IPS-20b (cell line): ENCODE measurements around the gene PPP1R7.

Experiments used
- H3K27ac ChIP-seq: one replicate; pipeline ENCODE4 v1.5.1; 2013; ENCODE audit warnings: low read length
- H3K27me3 ChIP-seq: 2 replicates; pipeline ENCODE4 v1.6.1; 2013; ENCODE audit warnings: mild to moderate bottlenecking, low read length, inconsistent platforms; ENCODE audit not compliant: insufficient read depth
- H3K36me3 ChIP-seq: 2 replicates; pipeline ENCODE4 v1.6.1; 2013; ENCODE audit warnings: low read depth, mild to moderate bottlenecking, inconsistent platforms, low read length, moderate library complexity; ENCODE audit not compliant: insufficient read depth
- H3K4me1 ChIP-seq: 2 replicates; pipeline ENCODE4 v1.6.1; 2013; ENCODE audit warnings: mild to moderate bottlenecking, control low read depth, inconsistent platforms, low read length, moderate library complexity; ENCODE audit not compliant: insufficient read depth
- H3K4me3 ChIP-seq: 2 replicates; pipeline ENCODE4 v1.5.1; 2013; ENCODE audit warnings: mild to moderate bottlenecking, low read length, inconsistent platforms
- H3K9ac ChIP-seq: 2 replicates; pipeline ENCODE4 v1.6.1; 2013; ENCODE audit warnings: low read depth, mild to moderate bottlenecking, inconsistent platforms, low read length, moderate library complexity
- H3K9me3 ChIP-seq: 2 replicates; pipeline ENCODE4 v1.6.1; 2013; ENCODE audit warnings: mild to moderate bottlenecking, low read depth, low read length, inconsistent platforms; ENCODE audit not compliant: insufficient read depth

Gene PPP1R7

GRCh38 chr2:241182126-241182525, 31.9 kb downstream of the PPP1R7 start:
- H3K9ac ChIP-seq = no peak overlapping the region

GRCh38 chr2:241182531-241183133, 32.4 kb downstream of the PPP1R7 start:
- H3K9me3 ChIP-seq = no peaks in the 10 kb centered on the region
- H3K4me1 ChIP-seq = no peaks in the 10 kb centered on the region
- H3K9ac ChIP-seq = no peak overlapping the region
- no peaks in the 10 kb centered on the region for H3K27me3 ChIP-seq
- no peak overlapping the region for H3K4me3 ChIP-seq
- H3K27ac ChIP-seq = no peak overlapping the region
- H3K36me3 ChIP-seq = no peaks in the 10 kb centered on the region

More at GRCh38 chr2:241182126-241182525, 31.9 kb downstream of the PPP1R7 start:
- Histone ChIP-seq H3K4me3 (no peak overlapping the region), H3K27ac (no peak overlapping the region), H3K4me1 (no peaks in the 10 kb centered on the region), H3K27me3 (no peaks in the 10 kb centered on the region), H3K9me3 (no peaks in the 10 kb centered on the region), H3K36me3 (no peaks in the 10 kb centered on the region)

- Histone ChIP-seq H3K9ac (no peak overlapping the region), H3K36me3 (no peaks in the 10 kb centered on the region), H3K27ac (no peak overlapping the region), H3K4me3 (no peak overlapping the region), H3K9me3 (no peaks in the 10 kb centered on the region), H3K4me1 (peaks cover 2% of the 10 kb centered on the region; the same call in 1 of the 2 replicates), H3K27me3 (no peaks in the 10 kb centered on the region)
These were observed 33.0 kb downstream of the PPP1R7 start for GRCh38 chr2:241183221-241183620.

- Histone ChIP-seq H3K36me3 (no peaks in the 10 kb centered on the region), H3K4me3 (no peak overlapping the region), H3K9me3 (no peaks in the 10 kb centered on the region)
These were observed 34.6 kb downstream of the PPP1R7 start for GRCh38 chr2:241184901-241185300.

GRCh38 chr2:241185961-241186360, 35.7 kb downstream of the PPP1R7 start:
- H3K9ac ChIP-seq = no peak overlapping the region
- no peaks in the 10 kb centered on the region for H3K9me3 ChIP-seq
- no peak overlapping the region for H3K27ac ChIP-seq
- H3K36me3 ChIP-seq = no peaks in the 10 kb centered on the region
- peaks cover 4% of the 10 kb centered on the region; the same call in 1 of the 2 replicates for H3K4me1 ChIP-seq
- no peak overlapping the region for H3K4me3 ChIP-seq
- H3K27me3 ChIP-seq = no peaks in the 10 kb centered on the region

More at GRCh38 chr2:241184901-241185300, 34.6 kb downstream of the PPP1R7 start:
- no peak overlapping the region for H3K27ac ChIP-seq
- no peak overlapping the region for H3K9ac ChIP-seq
- no peaks in the 10 kb centered on the region for H3K27me3 ChIP-seq
- peaks cover 4% of the 10 kb centered on the region; the same call in 1 of the 2 replicates for H3K4me1 ChIP-seq

- H3K27ac ChIP-seq = no peak overlapping the region
- no peak overlapping the region for H3K9ac ChIP-seq
- peaks cover 4% of the 10 kb centered on the region; the same call in 1 of the 2 replicates for H3K4me1 ChIP-seq
These were observed 37.0 kb downstream of the PPP1R7 start for GRCh38 chr2:241187101-241187917.

GRCh38 chr2:241187918-241188234, 37.6 kb downstream of the PPP1R7 start:
- H3K4me3 ChIP-seq = no peak overlapping the region; the same call in 1 of the 2 replicates
- no peak overlapping the region for H3K9ac ChIP-seq
- H3K27ac ChIP-seq = no peak overlapping the region
- H3K4me1 ChIP-seq = peaks cover 4% of the 10 kb centered on the region; the same call in 1 of the 2 replicates
- H3K36me3 ChIP-seq = no peaks in the 10 kb centered on the region
- H3K27me3 ChIP-seq = no peaks in the 10 kb centered on the region
- H3K9me3 ChIP-seq = no peaks in the 10 kb centered on the region

More at GRCh38 chr2:241187101-241187917, 37.0 kb downstream of the PPP1R7 start:
- Histone ChIP-seq H3K4me3 (no peak overlapping the region), H3K9me3 (no peaks in the 10 kb centered on the region), H3K36me3 (no peaks in the 10 kb centered on the region), H3K27me3 (no peaks in the 10 kb centered on the region)

GRCh38 chr2:241188361-241189092, 38.3 kb downstream of the PPP1R7 start, which contains the start of gene ANO7:
TSS of gene ANO7 (plus strand) at chr2:241188677. CDS start at chr2:241190064, 1,387 bp downstream.
- Histone ChIP-seq H3K9ac (no peak within 1 kb of the TSS), H3K36me3 (no peaks in the 10 kb centered on the region), H3K9me3 (no peaks in the 10 kb centered on the region), H3K27ac (no peak within 1 kb of the TSS), H3K4me1 (peaks cover 4% of the 10 kb centered on the region; the same call in 1 of the 2 replicates), H3K27me3 (no peaks in the 10 kb centered on the region), H3K4me3 (no peak within 1 kb of the TSS; the same call in 1 of the 2 replicates)

- H3K4me3 ChIP-seq = no peak overlapping the region
- no peak overlapping the region for H3K27ac ChIP-seq
These were observed 39.0 kb downstream of the PPP1R7 start for GRCh38 chr2:241189093-241189855.

GRCh38 chr2:241189856-241190201, 39.6 kb downstream of the PPP1R7 start:
- H3K4me1 ChIP-seq = peaks cover 4% of the 10 kb centered on the region; the same call in 1 of the 2 replicates
- H3K36me3 ChIP-seq = no peaks in the 10 kb centered on the region
- H3K4me3 ChIP-seq = no peak overlapping the region
- no peak overlapping the region for H3K27ac ChIP-seq
- H3K9ac ChIP-seq = no peak overlapping the region
- no peaks in the 10 kb centered on the region for H3K9me3 ChIP-seq
- H3K27me3 ChIP-seq = no peaks in the 10 kb centered on the region

More at GRCh38 chr2:241189093-241189855, 39.0 kb downstream of the PPP1R7 start:
- H3K4me1 ChIP-seq = peaks cover 4% of the 10 kb centered on the region; the same call in 1 of the 2 replicates
- H3K9ac ChIP-seq = no peak overlapping the region
- H3K27me3 ChIP-seq = no peaks in the 10 kb centered on the region
- H3K36me3 ChIP-seq = no peaks in the 10 kb centered on the region
- no peaks in the 10 kb centered on the region for H3K9me3 ChIP-seq
